Omental fat pad (tissue), 4 donors: ENCODE measurements around the gene HOXA11. TPM values are rescaled to one million over a fixed set of nuclear protein-coding genes. Genes with fewer than 3 reads are reported as not detected.

ENCODE experiments used
- ATAC-seq: fragments of 150-250 bp; one replicate; pipeline ENCODE4 v1.9.1; 2016; ENCODE audit warnings: mild to moderate bottlenecking, moderate library complexity; ENCODE audit not compliant: low FRiP score
- DNase-seq: peaks from one replicate; pipeline ENCODE4 v3.0.0-alpha.2; 2019; ENCODE audit warnings: low spot score
- total RNA-seq, 4 donors: library from RNA; depleted of rRNA; stranded (reverse); fragments of >200 nt; gene quantifications; one replicate each; pipeline ENCODE4 v1.1.0, GENCODE V29; 2016
- TF ChIP-seq, protein P1 (sequence below), 3 donors: fragments of 450-650 bp; IDR thresholded peaks; one replicate each; pipeline ENCODE4 v1.5.1; 2016 to 2017; ENCODE audit warnings: antibody characterized with exemption in 3 of 3, mild to moderate bottlenecking in 3 of 3, moderate library complexity in 2 of 3

The HOXA11 gene
- total RNA-seq, 4 donors from 2014 or later: not detected

DNA sequence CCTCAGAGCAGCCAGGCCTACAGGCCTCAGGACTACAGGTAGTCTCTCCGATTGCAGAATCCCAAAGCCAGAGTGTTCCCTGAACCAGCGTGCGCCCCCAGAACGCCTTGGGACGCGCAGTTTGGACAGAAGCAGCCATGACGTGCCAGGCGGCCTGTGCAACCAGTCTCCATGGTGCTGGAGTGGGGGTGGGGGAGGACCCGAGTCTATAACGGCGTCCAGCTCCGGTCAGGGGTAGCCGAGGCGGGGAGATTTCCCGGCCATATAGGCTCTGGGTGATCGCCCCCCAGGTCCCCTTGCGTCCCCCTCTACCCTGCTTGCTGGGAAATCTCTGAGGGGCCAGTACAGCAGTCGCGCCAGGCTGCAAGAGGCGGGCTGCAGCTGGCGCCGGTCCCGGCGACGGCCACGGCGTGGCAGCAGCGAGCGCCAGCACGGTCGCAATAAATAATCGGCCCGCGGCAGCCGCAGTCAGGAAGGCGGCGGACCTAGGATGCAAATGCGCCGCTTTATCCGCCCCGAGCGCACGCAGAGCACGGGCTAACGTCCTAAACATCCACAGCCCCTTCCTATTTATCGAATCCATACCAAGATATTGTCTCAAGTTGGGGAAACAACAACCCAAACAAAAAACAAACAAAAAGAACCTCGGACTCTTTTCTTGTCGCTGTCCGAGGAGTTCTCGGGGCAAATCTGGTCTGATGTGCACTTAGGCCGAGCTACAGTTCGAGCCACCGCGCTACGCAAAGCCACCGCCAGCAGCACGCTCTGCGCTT is 34.3 kb downstream of the HOXA11 start:
- peak; percentile 67 for ATAC-seq
- DNase-seq: peak; percentile 46
- TF ChIP-seq, protein P1, sequence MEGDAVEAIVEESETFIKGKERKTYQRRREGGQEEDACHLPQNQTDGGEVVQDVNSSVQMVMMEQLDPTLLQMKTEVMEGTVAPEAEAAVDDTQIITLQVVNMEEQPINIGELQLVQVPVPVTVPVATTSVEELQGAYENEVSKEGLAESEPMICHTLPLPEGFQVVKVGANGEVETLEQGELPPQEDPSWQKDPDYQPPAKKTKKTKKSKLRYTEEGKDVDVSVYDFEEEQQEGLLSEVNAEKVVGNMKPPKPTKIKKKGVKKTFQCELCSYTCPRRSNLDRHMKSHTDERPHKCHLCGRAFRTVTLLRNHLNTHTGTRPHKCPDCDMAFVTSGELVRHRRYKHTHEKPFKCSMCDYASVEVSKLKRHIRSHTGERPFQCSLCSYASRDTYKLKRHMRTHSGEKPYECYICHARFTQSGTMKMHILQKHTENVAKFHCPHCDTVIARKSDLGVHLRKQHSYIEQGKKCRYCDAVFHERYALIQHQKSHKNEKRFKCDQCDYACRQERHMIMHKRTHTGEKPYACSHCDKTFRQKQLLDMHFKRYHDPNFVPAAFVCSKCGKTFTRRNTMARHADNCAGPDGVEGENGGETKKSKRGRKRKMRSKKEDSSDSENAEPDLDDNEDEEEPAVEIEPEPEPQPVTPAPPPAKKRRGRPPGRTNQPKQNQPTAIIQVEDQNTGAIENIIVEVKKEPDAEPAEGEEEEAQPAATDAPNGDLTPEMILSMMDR (IDR thresholded peaks at IDR 0.05): peak in 2 of 3 donors; percentile 54 to 79

DNA sequence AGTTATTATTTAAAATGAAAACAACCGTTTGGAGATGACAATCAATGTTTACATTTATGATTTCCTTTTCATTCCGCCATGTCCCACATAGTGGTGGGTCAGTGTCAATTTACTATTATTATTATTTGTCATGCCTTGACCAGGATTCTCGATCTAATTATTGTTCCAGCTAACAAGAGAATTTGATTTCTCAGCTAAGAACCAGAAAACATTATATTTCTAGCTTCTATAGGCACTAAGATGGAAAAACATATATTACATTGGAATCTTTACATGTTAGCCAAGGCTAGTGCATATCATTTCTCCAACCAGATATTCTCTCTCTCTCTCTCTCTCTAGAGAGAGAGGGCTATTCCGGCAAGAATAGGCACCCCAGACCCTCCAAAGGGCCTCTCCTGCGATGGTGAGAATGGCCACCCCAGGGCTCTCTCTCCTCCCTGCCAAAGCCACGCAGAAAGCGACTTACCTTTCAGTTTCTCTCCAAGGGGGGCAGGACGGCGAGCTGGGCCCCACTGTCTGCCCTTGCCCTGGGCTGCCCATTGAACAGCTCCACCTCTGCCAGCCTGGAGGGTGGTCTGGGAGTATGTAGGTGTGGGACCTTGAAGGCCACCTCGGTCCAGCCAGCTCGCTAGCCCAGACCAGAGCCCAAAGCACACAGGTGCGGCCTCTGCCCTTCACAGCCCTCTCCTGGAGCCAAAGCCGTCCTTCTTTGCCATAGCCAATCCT is 35.0 kb downstream of the HOXA11 start:
- TF ChIP-seq, protein P1 (IDR thresholded peaks at IDR 0.05): no peak
- no peak for ATAC-seq
- peak; percentile 20 for DNase-seq

DNA sequence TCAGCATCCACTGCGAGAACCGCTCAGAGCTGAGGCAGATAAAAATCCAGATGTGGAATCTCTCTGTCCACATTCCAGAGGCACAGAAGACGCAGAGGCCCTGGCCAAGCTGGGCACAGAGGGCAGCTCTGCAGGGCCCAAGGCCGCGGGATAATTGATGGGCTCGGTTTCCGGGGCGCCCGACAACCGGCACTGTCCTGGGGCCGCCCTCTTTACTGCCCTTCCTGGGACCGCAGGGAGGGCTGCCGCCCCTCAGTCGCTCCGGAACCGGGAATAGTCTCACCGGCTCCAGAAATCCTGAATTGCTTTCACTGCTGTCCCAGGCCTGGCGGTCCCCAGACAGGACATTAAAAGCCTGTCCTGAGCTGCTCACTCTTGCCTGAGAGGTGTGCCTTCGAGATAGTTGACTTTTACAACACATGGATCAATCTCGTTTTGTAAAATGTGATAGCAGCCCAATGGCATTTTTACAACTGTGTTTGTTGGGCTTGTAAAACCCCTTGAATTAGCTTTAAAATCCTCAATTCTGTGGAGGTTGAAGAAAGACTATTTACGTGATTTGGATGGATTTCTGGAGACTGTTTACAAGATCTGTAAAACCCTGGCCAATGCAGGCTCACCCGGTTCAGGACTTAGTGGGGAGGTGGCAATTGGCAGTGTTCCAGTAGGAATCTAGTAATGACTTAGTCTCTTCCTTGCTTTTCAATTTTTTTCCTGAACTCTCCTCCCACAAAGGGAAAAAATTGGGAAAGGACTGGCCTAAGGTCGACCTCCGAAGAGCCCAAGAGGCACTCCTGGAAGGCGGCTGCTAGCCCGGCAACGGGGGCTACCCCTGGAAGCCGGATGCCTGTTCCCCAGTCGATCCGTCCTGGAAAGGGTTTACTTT is 36.0 kb downstream of the HOXA11 start:
- ATAC-seq (no peak), DNase-seq (peak; percentile 18)
- TF ChIP-seq, protein P1 (IDR thresholded peaks at IDR 0.05): no peak

DNA sequence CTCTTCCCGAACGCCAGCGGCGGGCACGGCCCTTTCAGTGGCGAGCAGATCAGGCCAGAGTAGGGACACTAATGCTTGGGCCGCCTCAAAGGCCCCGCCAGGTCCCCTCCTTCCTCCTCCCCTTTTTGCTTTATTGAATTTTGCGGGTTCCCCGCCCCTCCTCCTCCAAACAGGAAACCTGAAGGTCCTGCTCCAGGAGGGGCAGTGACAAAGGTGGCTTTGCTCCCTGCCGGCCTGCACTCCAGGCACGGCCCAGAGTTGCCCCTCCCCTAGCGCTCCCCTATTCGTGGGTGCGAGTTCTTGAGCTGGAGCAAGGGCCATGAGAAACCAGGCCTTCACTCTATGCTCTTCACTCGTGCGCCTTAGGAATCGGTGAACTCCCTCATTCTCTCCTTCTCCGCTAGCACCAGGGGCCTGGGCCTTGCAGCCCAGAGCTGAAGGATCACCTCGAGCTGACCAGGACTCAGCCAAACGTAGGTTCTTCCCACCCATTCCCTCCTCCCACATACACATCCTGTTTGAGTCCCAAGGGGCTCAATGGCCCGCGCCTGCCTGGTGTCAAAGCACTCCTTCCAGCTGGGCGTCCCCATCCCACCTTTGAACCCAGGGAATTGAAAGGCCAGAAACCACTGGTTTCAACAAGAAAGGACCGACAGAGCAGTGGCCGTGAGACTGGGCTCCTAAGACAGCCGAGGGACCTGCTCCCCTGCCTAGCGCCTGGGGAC is 36.8 kb downstream of the HOXA11 start:
- DNase-seq: peak; percentile 22
- ATAC-seq: no peak
- TF ChIP-seq, protein P1 (IDR thresholded peaks at IDR 0.05): no peak

DNA sequence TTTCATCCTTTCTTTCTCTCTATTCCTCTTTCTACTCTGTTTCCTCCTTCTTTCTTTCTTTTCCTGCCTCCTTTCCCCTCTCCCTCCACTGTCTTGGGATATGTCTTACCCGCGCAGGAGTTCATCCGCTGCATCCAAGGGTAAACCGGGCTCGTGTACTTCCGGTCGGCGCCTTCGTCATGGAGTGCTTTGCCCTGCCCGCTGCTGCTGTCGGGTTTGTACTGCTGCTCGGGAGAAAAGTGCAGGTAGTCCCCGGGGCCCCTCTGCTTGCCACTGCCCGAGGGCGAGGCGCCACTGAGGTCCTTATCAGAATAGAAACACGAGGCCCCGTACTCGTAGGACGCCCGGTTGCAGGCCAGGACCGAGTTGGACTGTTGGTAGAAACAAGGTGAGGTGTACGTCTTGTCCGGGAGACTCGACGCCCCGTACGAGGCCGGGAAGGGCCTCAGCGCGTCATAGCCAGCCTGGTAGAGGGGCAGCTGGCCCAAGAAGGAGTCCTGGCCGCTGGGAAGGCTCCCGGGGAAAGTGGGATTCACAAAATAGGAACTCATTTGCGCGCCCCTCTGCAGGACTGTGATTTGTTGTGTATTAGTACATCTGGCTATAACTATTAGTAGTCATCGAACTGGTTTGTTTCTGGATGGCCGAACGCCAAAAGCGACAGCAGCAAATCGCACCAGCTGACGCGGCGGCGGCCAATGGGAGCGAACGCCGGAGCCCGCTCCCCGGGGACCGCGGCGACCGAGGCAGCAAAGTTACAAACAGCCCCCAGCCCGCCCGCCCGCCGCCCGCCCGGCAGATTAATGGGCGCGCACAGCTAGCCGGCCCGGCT is 37.6 kb downstream of the HOXA11 start, which contains the start of gene HOXA6:
Gene HOXA6, minus strand, starts transcription at position 576 of the 832 bp plus-strand sequence. Its CDS starts 25 bp downstream, at position 551.
- peak; percentile 63 for DNase-seq
- no peak for ATAC-seq

More for the DNA sequence above, 37.6 kb downstream of the HOXA11 start, which contains the start of gene HOXA6:
- TF ChIP-seq, protein P1 (IDR thresholded peaks at IDR 0.05): no peak
